NCI-H345 (cell line): ENCODE data around the gene GABRB2.
"Not testable (repeated sequence)": the region's sequence is repeated elsewhere in the genome, so short reads cannot be mapped to it uniquely, and the experiment has no call there.

Experiments
- DNase-seq: peaks from one replicate; lab custom pipeline; 2025; lab: John Stamatoyannopoulos, UW

GABRB2 gene

GRCh38 chr5:161546470-161547301, at the start of gene GABRB2:
Gene GABRB2, minus strand, starts transcription at chr5:161546725. Its CDS starts 82 bp downstream, at chr5:161546643.
- peak; percentile 48 for DNase-seq

- no peak for DNase-seq
Measured at GRCh38 chr5:161585798-161586197, 39.3 kb upstream of the GABRB2 start.

GRCh38 chr5:161580621-161581020, 34.1 kb upstream of the GABRB2 start:
- no peak for DNase-seq

- DNase-seq = no peak
Measured at GRCh38 chr5:161572914-161573313, 26.4 kb upstream of the GABRB2 start.

DNA sequence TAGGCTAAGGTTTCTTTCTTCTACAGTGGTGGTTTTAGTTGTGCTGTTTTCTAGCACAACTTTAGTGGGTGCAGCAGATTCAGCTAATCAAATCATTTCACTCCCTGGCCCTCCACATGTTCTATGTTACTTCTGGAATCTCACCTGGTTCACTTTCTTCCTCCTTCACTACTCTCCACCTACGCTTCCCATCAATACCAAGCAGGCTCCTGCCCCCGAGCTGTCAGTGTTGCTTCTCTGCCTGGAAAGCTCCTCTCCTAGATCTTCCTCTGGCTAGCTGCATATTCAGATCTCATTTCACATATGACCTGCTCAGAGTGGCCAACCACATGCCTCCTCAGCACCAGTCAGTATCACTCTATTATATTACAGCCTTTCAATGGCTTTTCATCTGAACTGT, 19.6 kb upstream of the GABRB2 start:
- no peak for DNase-seq

DNA sequence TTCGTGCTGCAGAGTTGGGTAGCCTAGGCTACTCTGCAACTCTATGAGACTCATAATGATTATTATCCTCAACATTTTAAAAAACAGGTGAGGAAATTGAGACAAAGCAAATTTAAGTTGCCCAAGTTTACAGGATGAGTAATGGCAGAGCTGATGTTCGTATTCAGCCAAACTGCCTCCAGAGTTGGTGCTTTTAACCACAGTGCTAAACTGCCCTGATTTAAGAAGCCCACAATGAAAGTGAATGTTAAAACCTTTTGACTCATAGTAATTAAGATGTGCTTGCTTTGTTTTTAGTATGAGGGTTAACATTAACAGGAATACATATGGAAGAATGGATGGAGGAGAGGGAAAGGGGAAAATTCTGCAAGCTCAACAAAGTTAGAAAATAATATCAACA, 15.9 kb upstream of the GABRB2 start:
- no peak for DNase-seq

DNA sequence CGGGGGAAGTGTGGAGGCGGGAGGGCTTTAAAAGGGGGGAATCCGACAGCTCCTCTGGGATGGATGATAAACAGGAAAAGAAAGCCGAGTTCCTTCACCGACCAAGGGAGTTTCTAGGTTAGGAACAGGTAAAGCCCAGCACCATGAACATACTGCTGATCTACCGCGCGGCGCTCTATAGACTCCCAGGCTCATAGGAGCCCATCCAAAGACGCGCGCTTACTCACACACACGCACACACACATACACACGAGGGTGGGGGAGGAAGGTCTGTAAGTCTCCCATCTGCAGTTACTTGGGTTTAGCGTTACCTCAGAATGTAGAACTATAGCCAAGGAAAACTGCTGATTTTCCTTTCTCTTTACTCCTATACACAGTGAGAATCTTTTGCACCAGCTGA, 2.6 kb upstream of the GABRB2 start:
- DNase-seq = no peak

GRCh38 chr5:161548487-161549094, 2.1 kb upstream of the GABRB2 start:
- DNase-seq = no peak

DNA sequence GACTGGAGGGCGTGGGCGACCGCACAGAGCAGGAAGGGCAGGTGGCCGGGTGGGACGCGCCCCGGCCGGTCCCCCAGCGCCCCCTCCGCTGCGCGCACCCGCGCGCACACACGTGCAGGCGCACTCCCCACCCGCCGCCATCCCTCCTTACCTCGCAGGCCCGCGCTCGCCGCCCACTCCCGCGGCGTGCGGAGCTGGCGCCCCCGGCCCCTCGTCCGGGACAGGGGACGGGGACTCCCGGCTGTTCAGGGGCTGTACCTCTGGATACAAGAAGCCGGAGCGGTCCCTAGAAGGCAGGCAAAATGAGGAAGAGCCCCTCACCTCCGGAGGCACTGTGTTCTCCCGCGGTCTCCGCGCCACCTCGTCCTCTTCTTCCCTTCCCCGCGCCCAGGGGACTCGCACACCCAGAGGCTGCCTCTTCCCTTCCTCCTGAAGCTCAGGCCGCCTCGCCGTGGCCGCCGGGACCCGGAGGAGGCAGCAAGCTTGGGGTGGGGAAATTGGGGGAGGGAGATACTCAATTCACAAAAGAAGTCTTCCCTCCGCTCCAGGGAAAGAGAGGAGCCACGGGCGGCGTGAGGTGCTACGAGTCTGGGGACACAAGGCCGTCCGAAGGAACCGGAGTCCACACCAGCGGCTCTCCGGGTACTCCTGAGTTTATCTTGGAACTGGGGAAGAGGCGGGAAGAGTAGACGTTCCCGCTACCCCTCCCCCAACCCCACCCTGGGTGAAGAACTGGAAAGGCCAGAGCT, 1.4 kb upstream of the GABRB2 start:
- peak; percentile 43 for DNase-seq

DNA sequence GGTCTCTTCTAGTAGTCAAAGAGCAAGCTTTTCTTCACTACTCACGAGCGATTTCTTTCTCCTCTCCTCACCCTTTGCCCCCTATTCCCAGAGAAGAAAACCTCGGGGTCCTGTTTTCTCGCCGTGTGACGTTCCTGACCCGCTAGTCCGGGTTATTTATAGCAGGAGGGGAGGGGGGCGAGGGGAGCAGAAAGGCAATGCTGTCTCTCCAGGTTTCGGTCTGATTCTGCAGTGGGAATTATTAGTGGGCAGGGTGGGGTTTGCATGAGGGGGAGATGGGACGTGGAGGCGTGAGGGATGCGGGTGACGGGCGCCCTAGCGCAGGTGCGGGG, 847 bp upstream of the GABRB2 start:
- no peak for DNase-seq

- no peak for DNase-seq
Measured at GRCh38 chr5:161546095-161546469, 443 bp downstream of the GABRB2 start.

- no peak for DNase-seq
Measured at GRCh38 chr5:161545344-161546094, 1.0 kb downstream of the GABRB2 start.

- DNase-seq = peak; percentile 53
Measured at GRCh38 chr5:161544350-161544765, 2.2 kb downstream of the GABRB2 start.

- DNase-seq = no peak
Measured at GRCh38 chr5:161539016-161539415, 7.5 kb downstream of the GABRB2 start.

DNA sequence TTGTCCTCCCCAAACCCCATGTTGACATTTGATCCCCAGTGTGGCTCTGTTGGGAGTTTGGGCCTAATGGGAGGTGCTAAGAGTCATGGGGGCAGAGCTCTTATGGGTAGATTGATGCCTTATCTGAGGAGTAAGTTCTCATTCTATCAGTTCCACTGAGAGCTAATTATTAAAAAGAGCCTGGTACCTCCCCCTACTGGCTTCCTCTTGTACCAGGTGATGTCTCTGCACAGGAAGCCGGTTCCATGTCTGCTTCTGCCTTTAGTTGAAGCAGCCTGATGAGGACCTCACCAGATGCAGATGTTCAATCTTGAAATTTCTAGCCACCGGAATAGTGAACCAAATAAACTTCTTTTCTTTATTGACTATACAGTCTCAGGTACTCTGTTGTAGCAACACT, 10.8 kb downstream of the GABRB2 start:
- no peak for DNase-seq

DNA sequence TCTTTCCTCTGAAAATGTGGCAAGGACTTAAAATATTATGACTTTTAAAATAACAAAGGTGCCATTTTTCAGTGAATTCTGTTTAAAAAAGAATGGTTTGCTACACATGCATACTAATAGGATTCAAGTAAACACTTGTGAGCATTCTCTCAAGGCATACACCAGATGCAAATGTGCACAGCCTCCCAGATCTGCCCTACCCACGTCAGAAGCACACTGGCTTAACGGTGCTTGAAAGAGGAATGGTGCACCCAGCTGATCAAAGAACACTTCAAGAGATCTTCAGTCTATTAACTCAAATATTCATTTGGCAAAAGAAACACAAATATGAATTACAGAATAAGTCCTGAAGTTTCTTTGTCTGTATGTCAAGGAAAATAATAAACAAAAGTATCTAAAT, 15.8 kb downstream of the GABRB2 start:
- peak; percentile 19 for DNase-seq

DNA sequence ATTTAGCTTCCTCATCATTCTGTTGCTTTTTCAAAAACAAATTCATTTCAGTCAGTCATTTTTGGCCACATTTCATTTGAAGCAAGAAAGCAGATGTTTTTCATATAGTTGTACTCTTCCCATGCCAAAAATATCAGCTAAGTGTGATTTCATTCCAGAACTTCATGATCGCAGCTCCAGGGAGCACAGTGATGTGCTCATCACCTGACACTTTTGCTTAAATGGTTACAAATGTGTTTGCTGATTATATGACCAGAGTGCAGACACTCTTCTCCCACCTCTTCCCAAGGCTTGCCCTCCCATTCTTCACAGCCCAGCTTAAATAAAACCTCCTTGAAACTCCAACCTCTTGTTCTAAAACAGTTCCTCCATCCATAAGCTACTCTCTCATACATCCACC, 32.6 kb downstream of the GABRB2 start:
- DNase-seq = no peak

- no peak for DNase-seq
Measured at GRCh38 chr5:161507591-161507990, 38.9 kb downstream of the GABRB2 start.

DNA sequence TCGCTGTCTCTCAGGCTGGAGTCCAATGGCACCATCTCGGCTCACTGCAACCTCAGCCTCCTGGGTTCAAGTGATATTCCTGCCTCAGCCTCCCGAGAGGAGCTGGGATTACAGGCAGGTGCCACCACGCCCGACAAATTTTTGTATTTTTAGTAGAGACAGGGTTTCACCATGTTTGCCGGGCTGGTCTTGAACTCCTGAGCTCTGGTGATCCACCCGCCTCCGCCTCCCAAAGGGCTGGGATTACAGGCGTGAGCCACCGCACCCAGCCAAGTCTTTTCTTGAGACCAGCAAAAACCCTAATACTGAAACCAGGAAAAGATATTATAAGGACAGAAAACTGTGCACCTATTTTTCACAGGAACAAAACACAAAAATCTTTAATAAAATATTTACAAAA, 41.4 kb downstream of the GABRB2 start:
- not testable (repeated sequence) for DNase-seq

GRCh38 chr5:161498531-161498930, 48.0 kb downstream of the GABRB2 start:
- no peak for DNase-seq

DNA sequence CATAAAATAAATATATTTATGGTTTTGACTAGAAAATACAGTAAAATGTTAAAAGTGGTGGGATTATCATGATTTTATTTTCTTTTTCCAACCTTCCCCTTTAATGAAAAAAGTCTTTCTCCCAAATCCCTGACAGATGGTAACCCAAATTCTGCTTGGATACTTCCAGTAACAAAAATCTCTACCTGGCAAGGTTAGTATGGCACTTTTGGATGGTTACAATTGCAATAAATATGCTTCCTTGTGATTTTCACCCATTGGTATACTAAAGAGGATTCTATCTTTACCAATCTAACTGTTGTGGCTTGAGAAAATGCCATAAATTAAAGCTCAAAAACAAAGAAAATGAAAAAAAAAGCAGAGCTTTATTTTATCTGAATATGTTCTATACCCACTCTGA, 62.8 kb downstream of the GABRB2 start:
- no peak for DNase-seq

GRCh38 chr5:161481922-161482321, 64.6 kb downstream of the GABRB2 start:
- no peak for DNase-seq
